ENCODE measurements around the gene BCL2A1.

Gene BCL2A1

GRCh38 chr15:79952329-79952728 is 18.7 kb downstream of the BCL2A1 start:
- DNase-seq: no peak
- no peak overlapping the region for H3K4ac ChIP-seq (ENCODE audit: low read depth, low read length)
- H3K4me2 ChIP-seq (ENCODE audit: low read length): no peak overlapping the region
- no peak overlapping the region for H3K56ac ChIP-seq (ENCODE audit: low read length)
- no peaks in the 10 kb centered on the region for H3K27me3 ChIP-seq (ENCODE audit: insufficient read depth, low read length, poor library complexity)
- H3K79me1 ChIP-seq (ENCODE audit: low read length): no peaks in the 10 kb centered on the region
- H3K4me1 ChIP-seq (ENCODE audit: control insufficient read depth, low read depth, low read length): no peaks in the 10 kb centered on the region
- WGBS (ENCODE audit: extremely low coverage, insufficient coverage, low lambda C conversion rate): no CpG with 5 or more reads among the region's 2 CpGs
- no peak overlapping the region for H3K4me3 ChIP-seq (ENCODE audit: low read length)
- no peak overlapping the region for H2BK120ac ChIP-seq (ENCODE audit: low read depth, low read length)
- no peak overlapping the region for H4K5ac ChIP-seq (ENCODE audit: low read length)
- H3K9ac ChIP-seq (ENCODE audit: low read length): no peak overlapping the region
- no peak overlapping the region for H2AK5ac ChIP-seq (ENCODE audit: low read length)
- no peak overlapping the region for H3K23ac ChIP-seq (ENCODE audit: low read length)
- H3K36me3 ChIP-seq (ENCODE audit: control insufficient read depth, insufficient read depth, low read length): no peaks in the 10 kb centered on the region
- H2BK15ac ChIP-seq (replicated peaks; ENCODE audit: low read depth): no peak overlapping the region
- no peak overlapping the region for H3K18ac ChIP-seq (ENCODE audit: low read length)
- no peak overlapping the region for H2BK5ac ChIP-seq (ENCODE audit: low read length)
- no peak overlapping the region for H4K8ac ChIP-seq (ENCODE audit: low read depth, low read length)
- H3K27ac ChIP-seq (ENCODE audit: low read depth, low read length): no peak overlapping the region
- no peaks in the 10 kb centered on the region for H3K79me2 ChIP-seq (ENCODE audit: control insufficient read depth, insufficient read depth, low read length)

DNA sequence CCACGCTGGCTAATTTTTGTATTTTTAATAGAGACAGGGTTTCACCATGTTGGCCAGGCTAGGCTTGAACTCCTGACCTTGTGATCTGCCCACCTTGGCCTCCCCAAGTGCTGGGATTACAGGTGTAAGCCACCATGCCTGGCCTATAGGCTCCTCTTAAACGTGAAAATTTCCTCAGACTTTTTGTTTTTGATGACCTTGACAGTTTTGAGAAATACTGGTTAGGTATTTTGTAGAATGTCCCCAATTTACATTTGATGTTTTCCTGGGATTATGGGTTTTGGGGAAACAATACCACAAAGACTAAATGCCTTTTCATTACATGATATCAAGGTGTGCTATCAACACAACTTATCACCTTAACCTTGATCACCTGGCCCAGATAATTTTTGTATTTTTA is 20.7 kb downstream of the BCL2A1 start:
- Histone ChIP-seq H2BK120ac (ENCODE audit: low read depth, low read length) (no peak overlapping the region), H3K4me2 (ENCODE audit: low read length) (no peak overlapping the region), H2AK5ac (ENCODE audit: low read length) (no peak overlapping the region), H4K8ac (ENCODE audit: low read depth, low read length) (no peak overlapping the region), H3K4me1 (ENCODE audit: control insufficient read depth, low read depth, low read length) (no peaks in the 10 kb centered on the region), H3K27me3 (ENCODE audit: insufficient read depth, low read length, poor library complexity) (no peaks in the 10 kb centered on the region), H3K27ac (ENCODE audit: low read depth, low read length) (no peak overlapping the region), H4K5ac (ENCODE audit: low read length) (no peak overlapping the region), H3K18ac (ENCODE audit: low read length) (no peak overlapping the region), H3K79me2 (ENCODE audit: control insufficient read depth, insufficient read depth, low read length) (no peaks in the 10 kb centered on the region), H3K9ac (ENCODE audit: low read length) (no peak overlapping the region), H3K23ac (ENCODE audit: low read length) (no peak overlapping the region), H3K4ac (ENCODE audit: low read depth, low read length) (no peak overlapping the region), H3K56ac (ENCODE audit: low read length) (no peak overlapping the region), H2BK5ac (ENCODE audit: low read length) (no peak overlapping the region), H3K36me3 (ENCODE audit: control insufficient read depth, insufficient read depth, low read length) (no peaks in the 10 kb centered on the region), H2BK15ac (replicated peaks; ENCODE audit: low read depth) (no peak overlapping the region), H3K79me1 (ENCODE audit: low read length) (no peaks in the 10 kb centered on the region), H3K4me3 (ENCODE audit: low read length) (no peak overlapping the region)
- no CpG with 5 or more reads among the region's 2 CpGs for WGBS (ENCODE audit: extremely low coverage, insufficient coverage, low lambda C conversion rate)
- no peak for DNase-seq

- no peak overlapping the region for H3K18ac ChIP-seq (ENCODE audit: low read length)
- no peak overlapping the region for H3K4me3 ChIP-seq (ENCODE audit: low read length)
These were observed 22.2 kb downstream of the BCL2A1 start for GRCh38 chr15:79948761-79949160.

DNA sequence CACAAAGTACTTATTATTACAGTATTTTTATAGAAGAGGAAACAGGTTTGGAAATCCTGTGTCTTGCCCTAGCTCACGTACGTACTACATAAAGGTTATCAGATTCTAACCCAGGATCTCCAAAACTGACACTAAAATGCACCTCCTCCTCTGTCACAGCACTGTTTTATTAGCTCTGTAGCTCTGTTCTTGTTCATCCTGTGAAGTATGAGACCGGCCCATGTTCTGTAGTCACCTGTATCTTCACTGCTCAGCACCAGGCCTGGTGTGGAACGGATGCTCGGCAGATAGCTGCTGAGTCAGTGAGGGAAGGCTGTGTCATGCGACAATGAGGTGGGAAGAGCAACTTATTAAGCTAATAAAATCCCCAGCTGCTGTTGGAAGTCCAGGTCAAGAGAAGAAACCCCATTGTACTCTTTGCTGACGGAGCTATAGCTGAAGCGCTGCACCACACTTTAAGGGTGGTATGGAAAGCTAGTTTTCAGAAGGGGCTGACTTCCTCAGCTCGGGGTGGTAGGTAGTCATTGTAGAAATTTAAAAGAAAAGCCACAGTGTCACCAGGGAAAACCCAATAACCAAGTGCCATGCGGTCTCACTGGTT is 22.8 kb downstream of the BCL2A1 start:
- Histone ChIP-seq H3K4me2 (ENCODE audit: low read length) (no peak overlapping the region), H3K27ac (ENCODE audit: low read depth, low read length) (no peak overlapping the region), H3K4me3 (ENCODE audit: low read length) (no peak overlapping the region), H3K36me3 (ENCODE audit: control insufficient read depth, insufficient read depth, low read length) (no peaks in the 10 kb centered on the region), H3K4me1 (ENCODE audit: control insufficient read depth, low read depth, low read length) (no peaks in the 10 kb centered on the region), H4K8ac (ENCODE audit: low read depth, low read length) (no peak overlapping the region), H3K18ac (ENCODE audit: low read length) (no peak overlapping the region), H4K5ac (ENCODE audit: low read length) (no peak overlapping the region), H3K4ac (ENCODE audit: low read depth, low read length) (no peak overlapping the region), H3K27me3 (ENCODE audit: insufficient read depth, low read length, poor library complexity) (no peaks in the 10 kb centered on the region), H3K23ac (ENCODE audit: low read length) (no peak overlapping the region), H2BK5ac (ENCODE audit: low read length) (no peak overlapping the region), H2BK15ac (replicated peaks; ENCODE audit: low read depth) (no peak overlapping the region), H2BK120ac (ENCODE audit: low read depth, low read length) (no peak overlapping the region), H3K79me1 (ENCODE audit: low read length) (no peaks in the 10 kb centered on the region), H3K9ac (ENCODE audit: low read length) (no peak overlapping the region), H3K56ac (ENCODE audit: low read length) (no peak overlapping the region), H2AK5ac (ENCODE audit: low read length) (no peak overlapping the region), H3K79me2 (ENCODE audit: control insufficient read depth, insufficient read depth, low read length) (no peaks in the 10 kb centered on the region)
- no CpG with 5 or more reads among the region's 10 CpGs for WGBS (ENCODE audit: extremely low coverage, insufficient coverage, low lambda C conversion rate)
- peak; percentile 7 for DNase-seq

More at GRCh38 chr15:79948761-79949160, 22.2 kb downstream of the BCL2A1 start:
- Histone ChIP-seq H3K27ac (ENCODE audit: low read depth, low read length) (no peak overlapping the region), H2BK5ac (ENCODE audit: low read length) (no peak overlapping the region), H3K79me2 (ENCODE audit: control insufficient read depth, insufficient read depth, low read length) (no peaks in the 10 kb centered on the region), H3K27me3 (ENCODE audit: insufficient read depth, low read length, poor library complexity) (no peaks in the 10 kb centered on the region), H4K5ac (ENCODE audit: low read length) (no peak overlapping the region), H3K4me2 (ENCODE audit: low read length) (no peak overlapping the region), H2BK120ac (ENCODE audit: low read depth, low read length) (no peak overlapping the region), H3K4ac (ENCODE audit: low read depth, low read length) (no peak overlapping the region), H4K8ac (ENCODE audit: low read depth, low read length) (no peak overlapping the region), H2BK15ac (replicated peaks; ENCODE audit: low read depth) (no peak overlapping the region), H3K9ac (ENCODE audit: low read length) (no peak overlapping the region), H3K56ac (ENCODE audit: low read length) (no peak overlapping the region), H3K4me1 (ENCODE audit: control insufficient read depth, low read depth, low read length) (no peaks in the 10 kb centered on the region), H2AK5ac (ENCODE audit: low read length) (no peak overlapping the region), H3K23ac (ENCODE audit: low read length) (no peak overlapping the region), H3K79me1 (ENCODE audit: low read length) (no peaks in the 10 kb centered on the region), H3K36me3 (ENCODE audit: control insufficient read depth, insufficient read depth, low read length) (no peaks in the 10 kb centered on the region)
- no peak for DNase-seq
- no CpG with 5 or more reads among the region's 3 CpGs for WGBS (ENCODE audit: extremely low coverage, insufficient coverage, low lambda C conversion rate)

DNA sequence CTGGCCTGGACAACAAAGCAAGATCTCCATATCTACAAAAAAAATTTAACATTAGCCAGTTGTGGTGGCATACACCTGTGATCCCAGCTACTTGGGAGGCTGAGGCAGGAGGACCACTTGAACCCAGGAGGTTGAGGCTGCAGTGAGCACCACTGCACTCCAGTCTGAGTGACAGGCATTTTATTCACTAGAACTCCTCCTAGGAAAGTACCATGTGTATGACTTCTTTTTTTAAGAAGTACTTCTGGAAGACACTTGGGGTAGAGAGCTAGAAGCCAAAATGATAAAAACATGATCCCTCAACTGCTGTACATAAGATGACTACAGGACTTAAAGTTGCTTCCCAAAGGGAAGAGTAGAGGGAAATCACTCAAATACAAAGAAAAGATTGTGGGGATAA is 24.0 kb downstream of the BCL2A1 start:
- no peaks in the 10 kb centered on the region for H3K27me3 ChIP-seq (ENCODE audit: insufficient read depth, low read length, poor library complexity)
- H3K4me3 ChIP-seq (ENCODE audit: low read length): no peak overlapping the region
- no peak overlapping the region for H2BK15ac ChIP-seq (replicated peaks; ENCODE audit: low read depth)
- H3K27ac ChIP-seq (ENCODE audit: low read depth, low read length): no peak overlapping the region
- H3K36me3 ChIP-seq (ENCODE audit: control insufficient read depth, insufficient read depth, low read length): no peaks in the 10 kb centered on the region
- H2BK120ac ChIP-seq (ENCODE audit: low read depth, low read length): no peak overlapping the region
- H3K4ac ChIP-seq (ENCODE audit: low read depth, low read length): no peak overlapping the region
- no peak overlapping the region for H2AK5ac ChIP-seq (ENCODE audit: low read length)
- no peak overlapping the region for H3K4me2 ChIP-seq (ENCODE audit: low read length)
- no peaks in the 10 kb centered on the region for H3K4me1 ChIP-seq (ENCODE audit: control insufficient read depth, low read depth, low read length)
- no peak overlapping the region for H3K18ac ChIP-seq (ENCODE audit: low read length)
- no peak overlapping the region for H3K23ac ChIP-seq (ENCODE audit: low read length)
- H3K79me1 ChIP-seq (ENCODE audit: low read length): no peaks in the 10 kb centered on the region
- no peak overlapping the region for H2BK5ac ChIP-seq (ENCODE audit: low read length)
- H3K79me2 ChIP-seq (ENCODE audit: control insufficient read depth, insufficient read depth, low read length): no peaks in the 10 kb centered on the region
- no peak overlapping the region for H4K5ac ChIP-seq (ENCODE audit: low read length)
- no peak overlapping the region for H4K8ac ChIP-seq (ENCODE audit: low read depth, low read length)
- no peak overlapping the region for H3K9ac ChIP-seq (ENCODE audit: low read length)
- H3K56ac ChIP-seq (ENCODE audit: low read length): no peak overlapping the region
- DNase-seq: no peak

- no peak overlapping the region for H3K23ac ChIP-seq (ENCODE audit: low read length)
- H4K8ac ChIP-seq (ENCODE audit: low read depth, low read length): no peak overlapping the region
- H3K27ac ChIP-seq (ENCODE audit: low read depth, low read length): no peak overlapping the region
- H3K79me2 ChIP-seq (ENCODE audit: control insufficient read depth, insufficient read depth, low read length): no peaks in the 10 kb centered on the region
- WGBS (ENCODE audit: extremely low coverage, insufficient coverage, low lambda C conversion rate): no CpG with 5 or more reads among the region's 7 CpGs
- no peak overlapping the region for H2BK5ac ChIP-seq (ENCODE audit: low read length)
- no peak overlapping the region for H3K56ac ChIP-seq (ENCODE audit: low read length)
- no peaks in the 10 kb centered on the region for H3K27me3 ChIP-seq (ENCODE audit: insufficient read depth, low read length, poor library complexity)
- H3K4ac ChIP-seq (ENCODE audit: low read depth, low read length): no peak overlapping the region
- no peak overlapping the region for H2BK120ac ChIP-seq (ENCODE audit: low read depth, low read length)
- no peak overlapping the region for H2BK15ac ChIP-seq (replicated peaks; ENCODE audit: low read depth)
- H2AK5ac ChIP-seq (ENCODE audit: low read length): no peak overlapping the region
- H3K79me1 ChIP-seq (ENCODE audit: low read length): no peaks in the 10 kb centered on the region
- no peaks in the 10 kb centered on the region for H3K36me3 ChIP-seq (ENCODE audit: control insufficient read depth, insufficient read depth, low read length)
- no peak overlapping the region for H4K5ac ChIP-seq (ENCODE audit: low read length)
- H3K4me3 ChIP-seq (ENCODE audit: low read length): no peak overlapping the region
- no peaks in the 10 kb centered on the region for H3K4me1 ChIP-seq (ENCODE audit: control insufficient read depth, low read depth, low read length)
- no peak for DNase-seq
- H3K4me2 ChIP-seq (ENCODE audit: low read length): no peak overlapping the region
- H3K9ac ChIP-seq (ENCODE audit: low read length): no peak overlapping the region
- H3K18ac ChIP-seq (ENCODE audit: low read length): no peak overlapping the region
These were observed 26.4 kb downstream of the BCL2A1 start for GRCh38 chr15:79944622-79945021.
